ENCODE data around the gene ZFP36L1. TPM values are rescaled to one million over a fixed set of nuclear protein-coding genes. Genes with fewer than 3 reads are reported as not detected.

ZFP36L1 gene
- total and polyA plus RNA-seq, 7 donors, result 45.4 to 225 (median 117) TPM

DNA sequence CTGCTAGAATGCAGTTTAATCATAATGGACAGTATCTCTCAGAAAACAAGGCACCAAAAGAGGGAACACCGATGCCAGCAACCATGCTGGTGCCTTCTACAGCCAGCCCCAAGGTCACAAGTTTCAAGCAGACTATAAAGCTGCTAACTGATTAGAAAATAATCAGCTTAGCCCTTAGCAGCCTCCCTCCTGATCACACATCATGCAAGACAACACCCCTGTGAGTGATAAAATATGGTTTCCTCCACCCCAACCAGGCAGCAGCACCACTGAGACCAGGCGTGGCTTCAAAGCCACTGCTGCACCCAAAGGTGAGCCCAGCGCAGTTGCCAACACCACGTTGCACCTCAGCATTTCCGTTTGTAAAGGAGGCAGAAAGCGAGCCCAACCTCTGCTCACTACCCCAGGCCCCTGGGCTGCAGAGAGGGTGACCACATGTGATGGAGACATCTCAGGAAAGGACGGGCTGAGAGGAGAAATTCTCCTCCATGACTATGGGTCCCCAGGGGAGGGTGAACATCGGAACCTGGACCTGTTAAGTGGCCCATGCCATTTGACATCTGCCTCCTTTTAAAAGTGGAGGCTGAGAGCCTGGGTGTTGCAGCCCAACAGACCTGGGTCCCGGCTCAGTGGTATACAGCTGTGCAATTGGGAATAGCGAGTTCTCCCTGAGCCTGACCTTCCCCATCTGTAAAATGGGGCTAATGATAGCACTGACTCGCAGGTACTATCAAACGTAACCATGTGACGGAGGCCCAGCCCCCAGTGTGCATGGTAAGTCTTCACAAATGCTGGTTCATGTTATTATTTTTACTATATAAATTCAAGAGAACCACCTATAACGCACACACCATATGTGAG lies 11.5 kb downstream of the ZFP36L1 start:
- 86 to 89% (median 87%) methylated on average over 14 of the region's 14 CpGs for WGBS, 3 donors
- H3K4me1 ChIP-seq, result peaks cover 34% of the 10 kb centered on the region
- peak overlapping the region; percentile 88 for H3K27ac ChIP-seq
- H3K9me3 ChIP-seq, result no peaks in the 10 kb centered on the region
- no peaks in the 10 kb centered on the region for H3K27me3 ChIP-seq (ENCODE audit: insufficient read depth in 3 of 3, low read length in 2 of 3)
- intact Hi-C loops (cut with DNase I), result loop anchor here in 1 of 2 donors (5.0 kb wide), 1 partner anchor 404 kb away; no protein-coding TSS in a partner anchor
- ATAC-seq (no peak), DNase-seq (peak in 1 of 2 donors; percentile 54)
- TF ChIP-seq, protein P1, sequence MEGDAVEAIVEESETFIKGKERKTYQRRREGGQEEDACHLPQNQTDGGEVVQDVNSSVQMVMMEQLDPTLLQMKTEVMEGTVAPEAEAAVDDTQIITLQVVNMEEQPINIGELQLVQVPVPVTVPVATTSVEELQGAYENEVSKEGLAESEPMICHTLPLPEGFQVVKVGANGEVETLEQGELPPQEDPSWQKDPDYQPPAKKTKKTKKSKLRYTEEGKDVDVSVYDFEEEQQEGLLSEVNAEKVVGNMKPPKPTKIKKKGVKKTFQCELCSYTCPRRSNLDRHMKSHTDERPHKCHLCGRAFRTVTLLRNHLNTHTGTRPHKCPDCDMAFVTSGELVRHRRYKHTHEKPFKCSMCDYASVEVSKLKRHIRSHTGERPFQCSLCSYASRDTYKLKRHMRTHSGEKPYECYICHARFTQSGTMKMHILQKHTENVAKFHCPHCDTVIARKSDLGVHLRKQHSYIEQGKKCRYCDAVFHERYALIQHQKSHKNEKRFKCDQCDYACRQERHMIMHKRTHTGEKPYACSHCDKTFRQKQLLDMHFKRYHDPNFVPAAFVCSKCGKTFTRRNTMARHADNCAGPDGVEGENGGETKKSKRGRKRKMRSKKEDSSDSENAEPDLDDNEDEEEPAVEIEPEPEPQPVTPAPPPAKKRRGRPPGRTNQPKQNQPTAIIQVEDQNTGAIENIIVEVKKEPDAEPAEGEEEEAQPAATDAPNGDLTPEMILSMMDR (IDR thresholded peaks at IDR 0.05), result no peak
- H3K4me3 ChIP-seq, result no peak overlapping the region
- H3K36me3 ChIP-seq (ENCODE audit: insufficient read depth in 1 of 2, low read depth in 1 of 2), result no peaks in the 10 kb centered on the region

DNA sequence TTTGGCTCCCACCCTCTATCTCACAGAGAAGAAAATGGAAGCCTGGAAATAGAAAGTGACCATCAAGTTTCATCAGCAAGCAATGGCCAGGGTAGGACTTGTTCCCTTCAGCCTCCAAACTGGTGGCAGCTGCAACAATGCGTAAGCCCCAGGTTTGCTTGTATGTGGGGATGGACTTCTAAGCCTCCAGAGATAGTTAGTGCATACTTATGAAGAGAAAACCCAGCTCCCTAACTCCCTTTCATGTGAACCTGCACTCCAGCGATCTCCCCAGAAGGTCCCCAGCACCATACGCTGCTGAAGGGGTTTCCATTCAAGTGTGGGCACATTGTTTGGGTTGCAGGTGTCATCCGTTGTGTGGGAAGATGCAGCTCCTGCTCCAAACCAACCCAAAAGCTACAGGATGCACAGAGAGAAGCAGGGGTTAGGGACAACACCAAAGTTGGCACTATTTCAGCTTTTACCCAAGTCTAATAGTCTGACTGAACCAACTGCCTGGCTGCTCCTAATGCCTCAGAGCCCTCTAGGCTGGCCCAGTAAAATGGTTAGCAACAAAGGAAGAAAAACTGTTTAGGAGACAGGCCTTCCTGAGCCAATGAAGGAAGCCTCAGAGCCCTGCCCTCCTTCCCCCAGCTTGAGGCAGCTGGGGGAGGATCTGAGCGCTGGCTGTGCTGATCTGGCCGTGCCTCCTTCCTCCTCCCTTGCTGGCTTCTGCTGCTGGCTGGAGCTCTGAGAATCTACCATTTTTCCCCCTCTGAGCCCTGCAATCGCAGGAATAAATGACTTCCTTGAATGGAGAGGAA lies 12.3 kb downstream of the ZFP36L1 start:
- no peaks in the 10 kb centered on the region for H3K9me3 ChIP-seq
- peak overlapping the region; percentile 88 for H3K27ac ChIP-seq
- intact Hi-C loops (cut with DNase I), result loop anchor here in 1 of 2 donors (5.0 kb wide), 1 partner anchor 403 kb away; no protein-coding TSS in a partner anchor
- H3K4me1 ChIP-seq, result peaks cover 34% of the 10 kb centered on the region
- WGBS, 3 donors, result 48 to 65% (median 50%) methylated on average over 7 of the region's 7 CpGs
- peak overlapping the region; percentile 29 for H3K4me3 ChIP-seq
- ATAC-seq (peak; percentile 42 to 78 (median 73)), DNase-seq (peak; percentile 50 to 73)
- H3K36me3 ChIP-seq (ENCODE audit: insufficient read depth in 1 of 2, low read depth in 1 of 2), result no peaks in the 10 kb centered on the region
- TF ChIP-seq, protein P1 (IDR thresholded peaks at IDR 0.05), result no peak
- no peaks in the 10 kb centered on the region for H3K27me3 ChIP-seq (ENCODE audit: insufficient read depth in 3 of 3, low read length in 2 of 3)

DNA sequence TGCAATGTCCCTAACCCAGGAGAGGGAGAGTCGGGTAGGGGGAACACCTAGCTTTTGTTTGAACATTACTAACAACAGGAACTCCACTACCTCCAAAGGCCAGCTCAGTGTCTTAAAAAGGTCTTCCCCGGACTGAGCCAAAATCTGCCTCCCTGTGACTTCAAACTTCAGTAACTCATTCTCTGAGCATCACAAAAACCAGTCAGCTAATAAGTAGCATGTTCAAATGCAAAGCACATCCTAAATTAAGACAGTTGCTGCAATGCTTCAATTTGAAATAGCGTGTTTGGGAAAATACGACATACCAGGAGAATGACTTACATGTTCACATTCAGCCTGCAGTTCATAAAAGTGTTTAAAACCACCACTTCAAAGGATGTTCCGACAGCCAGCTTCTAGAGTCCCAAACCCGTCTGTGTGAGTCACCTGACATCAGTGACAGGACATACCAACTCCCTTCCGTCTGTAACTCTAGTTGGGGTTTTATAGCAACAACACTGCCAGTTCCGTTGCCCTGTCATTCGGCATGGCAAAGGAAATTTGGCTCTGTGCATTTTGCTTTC lies 13.0 kb downstream of the ZFP36L1 start:
- Histone ChIP-seq H3K27me3 (ENCODE audit: insufficient read depth in 3 of 3, low read length in 2 of 3) (no peaks in the 10 kb centered on the region), H3K27ac (peak overlapping the region; percentile 88), H3K4me3 (peak overlapping the region; percentile 29), H3K4me1 (peaks cover 34% of the 10 kb centered on the region), H3K36me3 (ENCODE audit: insufficient read depth in 1 of 2, low read depth in 1 of 2) (no peaks in the 10 kb centered on the region), H3K9me3 (peaks cover 2% of the 10 kb centered on the region)
- TF ChIP-seq, protein P1 (IDR thresholded peaks at IDR 0.05), result no peak
- 28 to 39% (median 32%) methylated on average over 9 of the region's 9 CpGs for WGBS, 3 donors
- DNase-seq (peak in 1 of 2 donors; percentile 57), ATAC-seq (peak; percentile 77 to 88 (median 86))
- intact Hi-C loops (cut with DNase I), result loop anchor here in 1 of 2 donors (5.0 kb wide), 1 partner anchor 403 kb away; no protein-coding TSS in a partner anchor

DNA sequence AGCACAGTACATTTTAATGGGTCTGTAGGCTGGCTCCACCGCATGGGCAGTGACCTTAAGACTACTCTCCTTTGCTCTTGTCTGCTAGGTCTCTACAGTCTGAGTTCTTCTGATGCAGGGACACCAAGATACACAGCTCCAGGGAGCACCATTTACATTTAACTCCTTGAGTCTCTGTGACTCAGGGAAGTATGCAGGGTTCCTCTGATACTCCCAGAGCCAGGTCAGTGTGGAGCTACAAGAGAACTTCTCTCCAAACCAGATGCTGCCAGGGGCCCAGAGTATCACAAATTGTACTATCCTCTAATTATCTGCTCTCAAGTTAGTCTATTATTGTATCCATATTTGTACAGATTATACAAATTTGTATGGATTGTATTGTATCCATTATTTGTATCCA lies 15.2 kb downstream of the ZFP36L1 start:
- H3K27ac ChIP-seq, result no peak overlapping the region
- H3K9me3 ChIP-seq, result peaks cover 2% of the 10 kb centered on the region
- 97 to 100% (median 100%) methylated on average over 1 of the region's 1 CpG for WGBS, 3 donors
- DNase-seq, result no peak
- peaks cover 34% of the 10 kb centered on the region for H3K4me1 ChIP-seq
- no peak overlapping the region for H3K4me3 ChIP-seq
- intact Hi-C loops (cut with DNase I), result no loop called here
- no peaks in the 10 kb centered on the region for H3K27me3 ChIP-seq (ENCODE audit: insufficient read depth in 3 of 3, low read length in 2 of 3)
- no peaks in the 10 kb centered on the region for H3K36me3 ChIP-seq (ENCODE audit: insufficient read depth in 1 of 2, low read depth in 1 of 2)
- ATAC-seq, result no peak
- TF ChIP-seq, protein P1 (IDR thresholded peaks at IDR 0.05), result no peak
